IPS DF 6.9 (cell line): ENCODE data around the gene CUL1.

ENCODE experiments used
- DNase-seq: peaks from one replicate; pipeline ENCODE4 v3.0.0-alpha.2; 2013; ENCODE audit warnings: low read depth, low spot score
- H3K27ac ChIP-seq: one replicate; pipeline ENCODE4 v1.5.1; 2013; ENCODE audit warnings: low read length, control low read depth
- H3K27me3 ChIP-seq: 2 replicates; pipeline ENCODE4 v1.6.1; 2013; ENCODE audit warnings: mild to moderate bottlenecking, low read length; ENCODE audit not compliant: control insufficient read depth, insufficient read depth
- H3K36me3 ChIP-seq: 2 replicates; pipeline ENCODE4 v1.6.1; 2013; ENCODE audit warnings: low read length; ENCODE audit not compliant: control insufficient read depth, insufficient read depth
- H3K4me1 ChIP-seq: 2 replicates; pipeline ENCODE4 v1.6.1; 2013; ENCODE audit warnings: low read length; ENCODE audit not compliant: control insufficient read depth, insufficient read depth
- H3K4me3 ChIP-seq: 2 replicates; pipeline ENCODE4 v1.5.1; 2013; ENCODE audit warnings: mild to moderate bottlenecking, low read length
- H3K9me3 ChIP-seq: 2 replicates; pipeline ENCODE4 v1.6.1; 2013; ENCODE audit warnings: low read length, inconsistent platforms; ENCODE audit not compliant: control insufficient read depth, insufficient read depth
- WGBS: extraction: QIAGEN DNeasy Blood & Tissue Kit; methylation state at CpG from one replicate; pipeline ENCODE4 v1.1.7; 2013; ENCODE audit warnings: mixed read lengths, missing lambda C conversion rate; ENCODE audit not compliant: insufficient read length, insufficient coverage; 5-methylcytosine and 5-hydroxymethylcytosine counted together

The CUL1 gene

DNA sequence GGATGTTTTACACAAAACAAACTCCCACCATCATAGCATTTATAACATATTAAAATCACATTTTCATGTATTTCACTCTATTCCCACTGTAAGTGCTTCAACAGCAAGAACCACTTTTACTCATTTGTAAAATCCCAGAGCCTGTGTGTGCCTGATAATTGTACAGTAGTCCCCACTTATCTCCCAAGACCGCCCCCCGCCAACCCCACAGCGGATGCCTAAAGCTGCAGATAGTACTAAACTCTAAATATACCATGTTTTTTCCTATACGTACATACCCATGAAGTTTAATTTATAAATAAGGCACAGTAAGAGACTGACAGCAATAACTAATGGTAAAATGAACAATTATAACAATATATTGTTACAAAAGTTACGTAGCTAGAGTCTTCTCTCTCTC is 151.9 kb downstream of the CUL1 start:
- no peaks in the 10 kb centered on the region for H3K27me3 ChIP-seq
- no peak overlapping the region for H3K27ac ChIP-seq
- DNase-seq, result no peak
- H3K4me3 ChIP-seq, result no peak overlapping the region
- H3K4me1 ChIP-seq, result no peaks in the 10 kb centered on the region; the same call in 1 of the 2 replicates
- H3K9me3 ChIP-seq, result no peaks in the 10 kb centered on the region
- H3K36me3 ChIP-seq, result no peaks in the 10 kb centered on the region
- no CpG with 5 or more reads among the region's 5 CpGs for WGBS
